Mesenchymal stem cell (in vitro differentiated cells and primary cell): Measurements from ENCODE around the gene GOLGA6C.

ENCODE experiments used
- DNase-seq: peaks from one replicate; pipeline ENCODE4 v3.0.0-alpha.2; 2013
- H2AFZ ChIP-seq: one replicate; pipeline ENCODE4 v1.6.1; 2013; ENCODE audit warnings: low read depth, mild to moderate bottlenecking, control low read depth, inconsistent platforms, low read length, moderate library complexity
- H2AK5ac ChIP-seq: 2 replicates; pipeline ENCODE4 v1.6.1; 2013; ENCODE audit warnings: low read length, moderate library complexity, mild to moderate bottlenecking, inconsistent platforms; ENCODE audit not compliant: severe bottlenecking
- H2BK120ac ChIP-seq: one replicate; pipeline ENCODE4 v1.6.1; 2013; ENCODE audit warnings: low read depth, mild to moderate bottlenecking, inconsistent platforms, low read length, moderate library complexity
- H2BK12ac ChIP-seq, 2 experiments: one replicate each; pipeline ENCODE4 v1.6.1; 2013; ENCODE audit warnings: inconsistent platforms in 2 of 2, low read length in 2 of 2, mild to moderate bottlenecking in 2 of 2, moderate library complexity in 2 of 2, control low read depth in 1 of 2
- H2BK15ac ChIP-seq: one replicate; pipeline ENCODE4 v1.6.1; 2013; ENCODE audit warnings: mild to moderate bottlenecking, low read depth, inconsistent platforms; ENCODE audit not compliant: poor library complexity, severe bottlenecking
- H2BK5ac ChIP-seq: 2 replicates; pipeline ENCODE4 v1.6.1; 2013; ENCODE audit warnings: low read depth, mild to moderate bottlenecking, low read length, control low read depth, inconsistent platforms; ENCODE audit not compliant: poor library complexity, severe bottlenecking
- H3K14ac ChIP-seq, 2 experiments: one replicate each; pipeline ENCODE4 v1.6.1; 2013; ENCODE audit warnings: inconsistent platforms in 2 of 2, low read length in 2 of 2, control low read depth in 1 of 2, mild to moderate bottlenecking in 1 of 2, moderate library complexity in 1 of 2
- H3K18ac ChIP-seq, 2 experiments: one replicate each; pipeline ENCODE4 v1.6.1; 2013; ENCODE audit warnings: inconsistent platforms in 2 of 2, low read length in 2 of 2, control low read depth in 1 of 2, low read depth in 1 of 2, mild to moderate bottlenecking in 1 of 2
- H3K23ac ChIP-seq, 2 experiments: one replicate each; pipeline ENCODE4 v1.6.1; 2013; ENCODE audit warnings: inconsistent platforms in 2 of 2, low read length in 2 of 2, mild to moderate bottlenecking in 2 of 2, moderate library complexity in 2 of 2, control low read depth in 1 of 2
- H3K27ac ChIP-seq: 2 replicates; pipeline ENCODE4 v1.5.1; 2013; ENCODE audit warnings: mild to moderate bottlenecking, moderate library complexity, low read length, control low read depth, inconsistent platforms; ENCODE audit not compliant: poor library complexity, severe bottlenecking
- H3K27me3 ChIP-seq, 2 experiments: 2 replicates each; pipeline versions ENCODE4 v1.6.1 to v1.7.0; 2013; ENCODE audit warnings: low read length in 2 of 2, mild to moderate bottlenecking in 2 of 2, moderate library complexity in 2 of 2, control low read depth in 1 of 2, inconsistent platforms in 1 of 2; ENCODE audit not compliant: control insufficient read depth in 1 of 2, insufficient read depth in 1 of 2
- H3K36me3 ChIP-seq, 2 experiments: 2 replicates each; pipeline versions ENCODE4 v1.6.1 to v1.7.0; 2013; ENCODE audit warnings: low read length in 2 of 2, control low read depth in 1 of 2, inconsistent platforms in 1 of 2, low read depth in 1 of 2, mild to moderate bottlenecking in 1 of 2; ENCODE audit not compliant: insufficient read depth in 2 of 2, control insufficient read depth in 1 of 2
- H3K4ac ChIP-seq, 2 experiments: one replicate each; pipeline ENCODE4 v1.6.1; 2013; ENCODE audit warnings: inconsistent platforms in 2 of 2, low read length in 2 of 2, mild to moderate bottlenecking in 2 of 2, moderate library complexity in 2 of 2, control low read depth in 1 of 2, low read depth in 1 of 2
- H3K4me1 ChIP-seq: 2 replicates; pipeline ENCODE4 v1.6.1; 2013; ENCODE audit warnings: low read depth, low read length, control low read depth; ENCODE audit not compliant: control insufficient read depth, insufficient read depth
- H3K4me2 ChIP-seq: 2 replicates; pipeline ENCODE4 v1.6.1; 2013; ENCODE audit warnings: low read length, mild to moderate bottlenecking, inconsistent platforms; ENCODE audit not compliant: poor library complexity, severe bottlenecking
- H3K4me3 ChIP-seq, 2 experiments: 2 replicates each; pipeline versions ENCODE4 v1.5.1 to v1.7.0; 2013; ENCODE audit warnings: low read length in 2 of 2, mild to moderate bottlenecking in 2 of 2, control low read depth in 1 of 2, low read depth in 1 of 2; ENCODE audit not compliant: insufficient read depth in 1 of 2
- H3K79me1 ChIP-seq: replicated peaks from 2 replicates; pipeline ENCODE4 v1.6.1; 2013; ENCODE audit warnings: mild to moderate bottlenecking, control low read depth, low read length, inconsistent platforms; ENCODE audit not compliant: poor library complexity, severe bottlenecking
- H3K9ac ChIP-seq: 2 replicates; pipeline ENCODE4 v1.7.0; 2013; ENCODE audit warnings: mild to moderate bottlenecking, low read length, moderate library complexity
- H3K9me3 ChIP-seq: 2 replicates; pipeline ENCODE4 v1.7.0; 2013; ENCODE audit warnings: mild to moderate bottlenecking, low read length; ENCODE audit not compliant: control insufficient read depth
- H4K8ac ChIP-seq: one replicate; pipeline ENCODE4 v1.6.1; 2013; ENCODE audit warnings: inconsistent platforms, mild to moderate bottlenecking, low read length, moderate library complexity
- H4K91ac ChIP-seq: one replicate; pipeline ENCODE4 v1.6.1; 2013; ENCODE audit warnings: mild to moderate bottlenecking, low read length, inconsistent platforms
- WGBS: methylation state at CpG from one replicate; pipeline ENCODE4 v1.1.7; 2013; ENCODE audit warnings: mixed read lengths; 5-methylcytosine and 5-hydroxymethylcytosine counted together

GOLGA6C gene

GRCh38 chr15:75232252-75232813 lies 25.8 kb upstream of the GOLGA6C start:
- no peak overlapping the region for H3K4me3 ChIP-seq
- no peak overlapping the region for H2BK15ac ChIP-seq
- no peak for DNase-seq
- no peak overlapping the region for H3K18ac ChIP-seq
- 91% methylated on average over 12 of the region's 12 CpGs for WGBS
- H3K14ac ChIP-seq, result no peak overlapping the region
- H3K27me3 ChIP-seq, result peaks cover 44 to 77% of the 10 kb centered on the region in 2 experiments
- no peak overlapping the region for H2AFZ ChIP-seq
- no peaks in the 10 kb centered on the region for H3K79me1 ChIP-seq
- H4K91ac ChIP-seq, result no peak overlapping the region
- no peak overlapping the region for H2AK5ac ChIP-seq
- H2BK12ac ChIP-seq, result no peak overlapping the region
- peaks cover 2% of the 10 kb centered on the region for H3K4me1 ChIP-seq
- H2BK120ac ChIP-seq, result no peak overlapping the region
- H3K27ac ChIP-seq, result no peak overlapping the region
- H3K4me2 ChIP-seq, result no peak overlapping the region
- H4K8ac ChIP-seq, result no peak overlapping the region
- H3K36me3 ChIP-seq, result no peaks in the 10 kb centered on the region
- H2BK5ac ChIP-seq, result no peak overlapping the region
- H3K4ac ChIP-seq, result no peak overlapping the region
- H3K23ac ChIP-seq, result no peak overlapping the region
- H3K9ac ChIP-seq, result no peak overlapping the region
- H3K9me3 ChIP-seq, result no peaks in the 10 kb centered on the region

GRCh38 chr15:75232826-75233503 lies 25.2 kb upstream of the GOLGA6C start:
- H2AFZ ChIP-seq, result no peak overlapping the region
- H3K4me1 ChIP-seq, result peaks cover 2% of the 10 kb centered on the region
- WGBS, result 88% methylated on average over 17 of the region's 17 CpGs
- H3K4ac ChIP-seq, result no peak overlapping the region
- H4K8ac ChIP-seq, result no peak overlapping the region
- no peaks in the 10 kb centered on the region for H3K9me3 ChIP-seq
- H3K36me3 ChIP-seq, result no peaks in the 10 kb centered on the region
- H4K91ac ChIP-seq, result no peak overlapping the region
- H2BK5ac ChIP-seq, result no peak overlapping the region
- H3K27me3 ChIP-seq, result peaks cover 46 to 79% of the 10 kb centered on the region in 2 experiments
- no peak overlapping the region for H3K4me2 ChIP-seq
- no peak overlapping the region for H2BK15ac ChIP-seq
- H3K4me3 ChIP-seq, result no peak overlapping the region
- no peak overlapping the region for H3K27ac ChIP-seq
- no peaks in the 10 kb centered on the region for H3K79me1 ChIP-seq
- H2BK12ac ChIP-seq, result no peak overlapping the region
- no peak overlapping the region for H3K23ac ChIP-seq
- no peak for DNase-seq
- no peak overlapping the region for H2AK5ac ChIP-seq
- no peak overlapping the region for H3K18ac ChIP-seq
- no peak overlapping the region for H3K9ac ChIP-seq
- H3K14ac ChIP-seq, result no peak overlapping the region
- no peak overlapping the region for H2BK120ac ChIP-seq

GRCh38 chr15:75233504-75234190 lies 24.5 kb upstream of the GOLGA6C start:
- no peak overlapping the region for H3K4me3 ChIP-seq
- no peak overlapping the region for H3K4ac ChIP-seq
- DNase-seq, result no peak
- no peaks in the 10 kb centered on the region for H3K36me3 ChIP-seq
- no peaks in the 10 kb centered on the region for H3K79me1 ChIP-seq
- H3K4me1 ChIP-seq, result peaks cover 2% of the 10 kb centered on the region
- H2BK15ac ChIP-seq, result no peak overlapping the region
- no peak overlapping the region for H2BK12ac ChIP-seq
- no peak overlapping the region for H2AFZ ChIP-seq
- H3K23ac ChIP-seq, result no peak overlapping the region
- no peak overlapping the region for H3K4me2 ChIP-seq
- H3K14ac ChIP-seq, result no peak overlapping the region
- H3K9ac ChIP-seq, result no peak overlapping the region
- no peak overlapping the region for H3K27ac ChIP-seq
- H2BK5ac ChIP-seq, result no peak overlapping the region
- H4K8ac ChIP-seq, result no peak overlapping the region
- peaks cover 47 to 79% of the 10 kb centered on the region in 2 experiments for H3K27me3 ChIP-seq
- H2AK5ac ChIP-seq, result no peak overlapping the region
- H3K18ac ChIP-seq, result no peak overlapping the region
- H3K9me3 ChIP-seq, result no peaks in the 10 kb centered on the region
- H4K91ac ChIP-seq, result no peak overlapping the region
- H2BK120ac ChIP-seq, result no peak overlapping the region
- WGBS, result 82% methylated on average over 12 of the region's 14 CpGs

GRCh38 chr15:75234191-75234810 lies 23.8 kb upstream of the GOLGA6C start:
- Histone ChIP-seq H3K14ac (no peak overlapping the region), H4K91ac (no peak overlapping the region), H4K8ac (no peak overlapping the region), H3K18ac (no peak overlapping the region), H2BK120ac (no peak overlapping the region), H3K27me3 (peaks cover 47 to 84% of the 10 kb centered on the region in 2 experiments), H3K36me3 (no peaks in the 10 kb centered on the region), H3K9me3 (no peaks in the 10 kb centered on the region), H2BK12ac (no peak overlapping the region), H3K23ac (no peak overlapping the region), H2AK5ac (no peak overlapping the region), H3K4ac (no peak overlapping the region), H3K9ac (no peak overlapping the region), H3K27ac (no peak overlapping the region), H3K4me2 (no peak overlapping the region), H3K79me1 (no peaks in the 10 kb centered on the region), H3K4me3 (no peak overlapping the region), H2BK5ac (no peak overlapping the region), H2AFZ (no peak overlapping the region), H3K4me1 (peaks cover 2% of the 10 kb centered on the region), H2BK15ac (no peak overlapping the region)
- DNase-seq, result no peak
- WGBS, result 78% methylated on average over 5 of the region's 5 CpGs
